ENCODE results near the gene GUSB. TPM values are rescaled to one million over a fixed set of nuclear protein-coding genes. Genes with fewer than 3 reads are reported as not detected.
"Not testable (repeated sequence)": the region's sequence is repeated elsewhere in the genome, so short reads cannot be mapped to it uniquely, and the experiment has no call there.

The GUSB gene
- total RNA-seq, 1 experiment from 2014 or later, result 42.3 TPM

GRCh38 chr7:65951837-65952578 lies 30.0 kb downstream of the GUSB start (continued):
- TF ChIP-seq ELF4 (CRISPR knock-in tag; IDR thresholded peaks at IDR 0.05; ENCODE audit: low read depth), result no peak

- Mint-ChIP-seq H3K9me3 (no peaks in the 10 kb centered on the region), H3K36me3 (no peaks in the 10 kb centered on the region), H3K4me1 (no peaks in the 10 kb centered on the region), H3K4me3 (no peak overlapping the region), H3K27ac (no peak overlapping the region), H3K27me3 (ENCODE audit: low read depth) (no peaks in the 10 kb centered on the region)
- TF ChIP-seq GABPB1 (CRISPR knock-in tag; IDR thresholded peaks at IDR 0.05) (peak; percentile 74), USF2 (CRISPR knock-in tag; IDR thresholded peaks at IDR 0.05) (no peak)
- CTCF ChIA-PET, result no interaction called here
- POLR2A ChIA-PET, result no interaction called here
- DNase-seq (ENCODE audit: low spot score) (no peak), ATAC-seq (no peak)
Observed at GRCh38 chr7:65946904-65947303, 35.1 kb downstream of the GUSB start.

GRCh38 chr7:65945787-65946186 lies 36.2 kb downstream of the GUSB start:
- H3K9me3 Mint-ChIP-seq; CTCF ChIA-PET; H3K27me3 Mint-ChIP-seq (ENCODE audit: low read depth); POLR2A ChIA-PET; H3K36me3 Mint-ChIP-seq; H3K27ac Mint-ChIP-seq; ATAC-seq; H3K4me1 Mint-ChIP-seq; DNase-seq (ENCODE audit: low spot score); H3K4me3 Mint-ChIP-seq: not testable (repeated sequence)

- Mint-ChIP-seq H3K36me3 (peaks cover 3% of the 10 kb centered on the region; the same call in 1 of the 2 replicates), H3K27ac (0 out of 2 replicates have a peak overlapping the region, but pooled peaks have one; percentile 9), H3K4me3 (no peak overlapping the region), H3K4me1 (no peaks in the 10 kb centered on the region), H3K27me3 (ENCODE audit: low read depth) (no peaks in the 10 kb centered on the region), H3K9me3 (no peaks in the 10 kb centered on the region)
- ChIA-PET CTCF (no interaction called here), POLR2A (no interaction called here)
- no peak for ATAC-seq
- DNase-seq (ENCODE audit: low spot score), result no peak
- TF ChIP-seq NR3C1 (CRISPR knock-in tag; conservative IDR thresholded peaks at IDR 0.05; ENCODE audit: low read depth) (no peak), ARID4B (CRISPR knock-in tag; IDR thresholded peaks at IDR 0.05; ENCODE audit: borderline replicate concordance) (no peak), GTF2I (CRISPR knock-in tag; conservative IDR thresholded peaks at IDR 0.05) (no peak), FOXP4 (CRISPR knock-in tag; IDR thresholded peaks at IDR 0.05) (no peak), SMAD4 (CRISPR knock-in tag; IDR thresholded peaks at IDR 0.05) (no peak), MAX (CRISPR knock-in tag; IDR thresholded peaks at IDR 0.05) (no peak), EMX1 (CRISPR knock-in tag; IDR thresholded peaks at IDR 0.05) (no peak), E2F1 (CRISPR knock-in tag; IDR thresholded peaks at IDR 0.05) (no peak), PRRX2 (CRISPR knock-in tag; IDR thresholded peaks at IDR 0.05) (no peak), SP1 (CRISPR knock-in tag; conservative IDR thresholded peaks at IDR 0.05) (no peak), IRF2 (CRISPR knock-in tag; IDR thresholded peaks at IDR 0.05; ENCODE audit: borderline replicate concordance, low read depth) (no peak), FOXK1 (CRISPR knock-in tag; IDR thresholded peaks at IDR 0.05) (no peak), ZNF532 (CRISPR knock-in tag; IDR thresholded peaks at IDR 0.05; ENCODE audit: borderline replicate concordance) (no peak)
Observed at GRCh38 chr7:65938336-65938895, 43.6 kb downstream of the GUSB start.
